HG03565 (cell line): ENCODE data around the gene RNPS1.
A peak's percentile ranks its signal among the peaks of the same experiment; 100 is the strongest.
"Not testable (repeated sequence)": the region's sequence is repeated elsewhere in the genome, so short reads cannot be mapped to it uniquely, and the experiment has no call there.

Source experiments
- ATAC-seq: cut with Tn5 transposase; IDR thresholded peaks from one replicate; pipeline ENCODE4 v1.9.1; 2021; ENCODE audit warnings: mild to moderate bottlenecking, moderate library complexity; ENCODE audit not compliant: unreplicated experiment

Gene RNPS1

DNA sequence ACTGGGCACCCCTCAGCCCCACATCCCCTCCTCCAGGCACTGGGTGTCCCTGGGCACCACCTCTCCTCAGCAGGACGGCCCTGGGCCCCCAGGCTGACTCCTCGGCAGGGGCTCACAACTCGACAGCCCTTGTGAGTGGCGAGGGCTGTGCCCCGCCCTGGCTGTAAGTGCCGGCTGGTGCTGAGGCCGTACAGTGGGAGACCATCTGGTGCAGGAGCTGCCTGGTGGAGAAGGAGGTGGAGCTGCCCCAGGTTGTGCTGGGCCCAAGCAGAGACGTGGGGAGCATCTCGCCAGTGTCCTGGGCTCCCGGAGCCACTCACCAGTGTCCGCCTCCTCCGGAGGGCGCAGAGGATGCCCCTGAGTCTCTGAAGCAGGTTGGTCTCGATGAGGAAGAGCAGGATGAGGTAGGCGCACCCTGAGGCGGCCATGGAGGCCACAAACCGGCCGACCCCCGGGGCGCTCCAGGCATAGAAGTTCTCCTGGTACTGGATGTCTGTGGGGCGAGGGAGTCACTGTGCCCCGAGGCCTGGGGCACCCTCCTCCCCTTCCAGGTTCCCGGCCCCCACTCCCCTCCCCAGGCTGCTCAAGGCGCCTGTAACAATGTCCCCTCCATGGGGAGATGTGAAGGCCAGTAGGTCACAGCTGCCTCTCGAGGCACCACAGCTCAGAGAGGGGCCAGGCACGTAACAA, 15.1 kb upstream of the RNPS1 start:
- no peak for ATAC-seq

DNA sequence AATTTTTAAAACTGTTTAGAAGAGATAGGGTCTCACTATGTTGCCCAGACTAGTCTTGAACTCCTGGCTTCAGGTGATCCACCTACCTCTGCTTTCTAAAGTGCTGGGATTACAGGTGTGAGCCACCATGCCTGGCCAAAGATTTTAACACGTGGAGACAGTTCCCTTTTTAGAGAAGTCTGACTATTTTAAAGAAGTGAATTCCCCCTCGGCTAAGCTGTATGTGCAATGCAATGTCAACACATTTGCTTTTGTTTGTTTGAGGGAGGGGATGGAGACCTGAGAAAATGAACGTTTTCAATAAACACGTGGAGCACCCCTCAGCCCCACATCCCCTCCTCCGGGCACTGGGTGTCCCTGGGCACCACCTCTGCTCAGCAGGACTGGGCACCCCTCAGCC, 14.3 kb upstream of the RNPS1 start:
- no peak for ATAC-seq

DNA sequence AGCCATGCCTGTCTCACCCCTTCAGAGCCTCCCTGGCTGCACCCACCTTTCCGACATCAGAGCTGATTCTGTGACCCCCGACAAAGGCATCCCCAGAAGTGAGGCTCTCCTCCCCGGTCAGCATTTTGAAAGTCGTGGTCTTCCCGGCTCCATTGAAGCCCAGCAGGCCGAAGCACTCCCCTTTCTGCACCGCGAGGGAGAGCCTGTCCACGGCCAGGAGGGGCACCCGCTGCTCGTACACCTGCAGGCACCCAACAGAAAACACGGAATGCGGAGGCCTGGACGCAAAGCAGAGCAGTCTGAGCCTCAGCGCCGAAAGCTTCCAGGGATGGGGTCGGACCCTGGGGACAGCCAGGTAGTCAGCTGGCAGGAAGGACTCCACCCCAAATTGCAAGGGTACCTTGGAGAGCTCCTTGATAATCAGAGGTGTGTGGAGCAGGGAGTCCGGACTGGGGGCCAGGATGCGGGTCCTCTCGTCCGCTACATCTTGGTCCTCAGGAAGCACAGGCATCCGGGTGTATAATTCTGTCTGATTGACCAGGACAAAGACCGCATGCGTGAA, 13.1 kb upstream of the RNPS1 start:
- ATAC-seq: no peak

DNA sequence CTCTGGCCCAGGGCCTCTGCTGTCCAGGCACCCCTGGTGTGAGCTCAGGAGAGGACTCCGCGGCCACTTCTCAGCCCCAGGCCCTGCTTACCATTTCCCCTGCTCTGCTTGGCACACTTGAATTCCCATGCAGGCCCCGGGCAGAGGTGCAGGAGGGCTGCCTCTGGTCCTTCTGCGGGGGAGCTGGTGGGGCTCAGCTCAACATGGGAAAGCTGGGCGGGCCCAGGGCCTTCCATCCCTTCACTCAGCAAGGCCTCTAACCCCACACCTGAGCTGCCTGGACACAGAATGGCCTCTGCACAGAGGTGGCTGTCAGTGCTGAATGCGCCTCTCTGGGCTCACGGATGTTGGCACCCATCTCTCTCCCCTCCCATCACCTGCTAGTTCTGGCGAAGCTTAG, 12.5 kb upstream of the RNPS1 start:
- no peak for ATAC-seq

DNA sequence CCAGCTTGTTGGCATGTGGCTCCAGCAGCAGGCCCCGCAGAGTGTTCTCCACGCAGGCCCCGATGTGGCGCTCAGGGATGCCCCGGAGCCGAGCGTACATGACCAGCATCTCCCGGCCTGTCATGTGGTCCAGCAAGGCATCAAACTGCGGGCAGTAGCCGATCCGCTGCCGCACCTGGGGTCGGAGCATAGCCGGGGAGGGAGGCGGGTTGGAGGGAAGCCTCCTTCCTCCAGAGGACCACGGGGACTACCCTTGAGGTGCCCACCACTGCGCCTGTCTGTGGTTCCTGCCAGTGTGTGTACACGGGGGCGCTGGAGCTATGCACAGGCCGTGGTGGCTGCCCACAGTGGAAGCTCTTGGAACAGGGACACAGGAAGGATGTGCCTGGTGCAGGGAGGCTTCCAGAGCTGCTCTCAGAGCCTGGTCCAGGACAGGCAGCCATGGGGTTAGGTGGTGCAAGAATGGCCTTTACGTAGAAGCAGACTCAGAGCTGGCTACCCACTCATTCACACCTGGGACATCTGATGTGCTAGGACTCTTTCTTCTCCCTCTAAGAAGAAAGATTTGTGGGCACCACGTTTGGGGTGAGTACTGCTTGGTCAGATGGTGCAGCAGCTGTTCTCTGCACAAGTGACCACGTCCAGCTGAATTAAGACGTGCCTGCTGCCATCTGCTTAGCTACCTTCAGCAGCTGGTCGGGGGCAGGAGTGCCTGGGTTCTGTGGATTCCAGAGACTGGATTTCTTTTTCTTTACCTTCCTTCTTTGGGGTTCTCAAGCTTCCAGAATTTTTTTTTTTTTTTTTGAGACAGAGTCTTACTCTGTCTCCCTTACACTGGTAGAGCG, 11.3 kb upstream of the RNPS1 start:
- ATAC-seq: no peak

DNA sequence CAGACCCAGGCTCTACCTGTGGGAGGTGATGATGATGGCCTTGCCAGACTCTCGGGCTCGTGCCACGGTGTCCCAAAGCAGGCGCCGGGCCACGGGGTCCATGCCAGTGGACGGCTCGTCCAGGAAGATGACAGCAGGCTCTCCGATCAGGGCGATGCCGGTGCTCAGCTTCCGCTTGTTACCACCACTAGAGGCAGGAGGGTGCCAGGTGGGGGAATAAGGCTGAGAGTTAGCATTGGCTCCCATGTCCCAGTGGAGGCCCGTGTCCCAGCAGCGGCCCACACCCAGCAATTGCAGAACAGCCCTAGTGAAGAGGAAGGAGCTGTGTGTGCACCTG, 10.3 kb upstream of the RNPS1 start:
- ATAC-seq: no peak

DNA sequence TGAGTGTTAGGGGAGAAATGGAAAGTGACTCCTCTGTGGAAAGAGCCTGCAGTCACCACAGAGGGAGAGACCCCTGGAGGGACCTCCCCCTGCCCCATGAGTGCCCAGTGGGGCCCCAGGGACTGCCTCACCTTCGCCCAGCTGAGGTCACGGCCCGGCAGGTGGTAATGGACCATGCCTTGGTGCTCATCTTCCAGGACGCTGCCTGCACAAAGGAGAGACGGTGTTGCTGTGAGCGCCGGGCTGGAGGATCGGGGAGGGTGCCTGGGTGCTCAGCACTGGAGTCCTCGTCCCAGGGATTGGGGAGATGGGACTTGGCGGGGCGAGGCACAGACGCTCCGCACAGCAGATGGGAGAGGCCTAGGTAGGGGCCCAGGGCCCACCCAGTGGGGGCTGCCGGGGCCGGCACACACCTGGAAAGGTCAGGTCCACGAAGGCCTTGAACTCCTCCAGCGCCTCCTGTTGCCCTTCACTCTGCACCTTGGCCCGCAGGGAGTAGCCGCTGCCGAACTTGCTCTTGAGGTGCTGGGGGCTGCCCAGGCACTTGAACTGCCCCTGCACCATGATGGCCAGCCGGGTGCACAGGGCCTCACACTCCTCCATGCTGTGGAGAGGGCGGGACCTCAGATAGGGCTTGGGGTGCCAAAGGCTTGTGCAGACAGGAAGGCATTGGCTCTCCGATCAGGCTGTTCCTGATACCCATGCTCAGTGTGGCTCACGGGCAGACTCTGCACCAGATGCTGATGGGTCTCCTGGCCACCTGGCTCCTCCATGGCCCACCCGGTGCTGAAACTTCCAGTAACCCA, 9.7 kb upstream of the RNPS1 start:
- ATAC-seq: no peak

DNA sequence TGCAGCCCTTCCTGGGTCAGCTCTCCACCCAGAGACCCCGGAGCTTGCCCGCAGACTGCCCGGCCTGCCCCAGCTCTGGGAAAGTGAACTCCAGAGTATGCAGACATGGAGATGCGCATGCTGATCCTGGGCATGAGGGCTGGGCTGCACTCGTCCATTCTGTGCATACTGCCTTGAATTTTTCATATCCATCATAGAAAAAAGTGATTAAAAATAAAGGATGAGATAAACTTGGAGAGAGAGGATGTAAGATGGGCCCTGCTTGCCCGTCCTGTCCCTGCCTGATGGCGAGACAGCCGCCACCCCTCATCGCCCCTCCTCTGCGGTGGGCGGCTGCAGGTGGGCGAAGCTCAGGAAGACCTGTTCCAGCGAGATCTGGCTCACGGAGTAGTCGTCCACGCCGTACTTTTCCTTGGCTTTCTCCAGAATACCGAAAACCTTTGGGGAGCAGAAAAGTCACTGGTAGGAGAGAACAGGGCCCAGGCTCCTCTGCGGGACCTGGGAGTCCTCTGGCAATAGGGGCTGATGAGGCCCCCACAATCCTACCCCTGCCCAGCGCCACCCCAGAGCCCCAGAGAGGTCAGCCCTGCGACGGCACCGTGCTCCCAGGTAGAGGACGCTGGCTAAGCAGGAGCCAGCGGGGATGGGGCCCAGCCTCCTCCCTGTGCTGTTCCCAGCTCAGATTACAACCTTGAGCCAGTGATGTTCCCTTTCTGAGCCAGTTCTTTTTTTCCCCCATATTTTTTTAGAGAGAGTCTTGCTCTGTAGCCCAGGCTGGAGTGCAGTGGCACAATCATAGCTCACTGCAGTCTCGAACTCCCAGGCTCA, 8.7 kb upstream of the RNPS1 start:
- no peak for ATAC-seq

DNA sequence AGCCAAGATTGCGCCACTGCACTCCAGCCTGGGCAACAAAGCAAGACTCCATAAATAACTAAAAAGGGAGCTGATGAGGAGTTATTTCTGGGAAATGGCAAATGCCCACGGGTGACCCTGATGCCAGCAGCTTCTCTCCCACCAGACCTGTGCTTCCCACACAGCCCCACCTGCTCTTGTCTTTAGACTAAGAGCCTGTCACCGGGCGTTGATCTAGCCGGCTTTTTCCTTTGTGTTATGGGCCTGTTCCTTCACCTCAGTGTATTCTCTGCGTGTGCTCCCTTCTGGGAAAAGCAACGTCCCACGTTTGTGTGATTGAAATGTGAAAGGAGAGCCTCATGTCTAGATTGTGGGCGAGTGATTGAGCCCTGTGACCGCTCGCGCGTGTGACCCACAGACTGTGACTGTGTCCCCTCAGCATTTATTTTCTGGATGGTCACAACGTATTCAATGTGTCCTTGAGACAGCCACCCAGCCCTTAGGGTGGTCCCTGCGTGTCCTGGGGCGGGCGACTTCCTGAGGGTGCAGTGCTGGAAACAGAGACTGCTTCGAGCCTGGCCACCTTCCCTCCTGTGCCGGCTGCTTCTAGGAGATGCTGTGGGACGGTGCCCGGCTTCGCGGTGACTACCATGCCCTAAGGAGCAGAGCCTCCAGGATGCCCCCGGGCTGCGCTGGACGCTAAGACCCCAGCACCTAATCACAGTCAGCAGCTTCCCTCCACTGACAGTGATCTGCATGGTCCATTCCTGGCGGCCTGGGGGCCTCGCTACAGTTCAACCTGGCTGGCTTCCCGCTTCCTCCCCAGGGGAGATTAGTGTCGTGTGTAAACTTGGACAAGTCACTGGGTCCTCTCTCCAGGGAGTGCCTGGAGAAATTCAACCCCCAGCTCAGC, 7.8 kb upstream of the RNPS1 start:
- no peak for ATAC-seq

DNA sequence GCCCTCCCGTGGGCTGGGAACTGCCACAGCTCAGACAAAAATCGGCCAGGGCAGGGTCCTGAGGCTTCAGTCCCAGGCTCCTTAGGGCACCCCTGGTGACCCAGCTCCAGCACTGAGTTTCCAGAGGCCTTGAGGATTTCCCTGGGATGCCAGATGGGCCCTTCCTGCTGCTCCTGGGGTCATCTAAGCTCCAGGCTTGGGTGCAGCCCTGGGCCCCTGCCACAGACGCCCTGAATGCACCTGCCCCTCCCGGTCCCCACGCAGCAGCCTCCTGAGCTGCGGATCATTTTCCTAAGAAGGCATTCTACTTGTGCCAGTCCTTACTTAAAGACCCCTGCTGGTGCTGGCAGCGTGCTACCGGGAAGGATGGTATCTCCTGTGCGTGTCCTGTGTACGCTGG, 6.0 kb upstream of the RNPS1 start:
- ATAC-seq: no peak

DNA sequence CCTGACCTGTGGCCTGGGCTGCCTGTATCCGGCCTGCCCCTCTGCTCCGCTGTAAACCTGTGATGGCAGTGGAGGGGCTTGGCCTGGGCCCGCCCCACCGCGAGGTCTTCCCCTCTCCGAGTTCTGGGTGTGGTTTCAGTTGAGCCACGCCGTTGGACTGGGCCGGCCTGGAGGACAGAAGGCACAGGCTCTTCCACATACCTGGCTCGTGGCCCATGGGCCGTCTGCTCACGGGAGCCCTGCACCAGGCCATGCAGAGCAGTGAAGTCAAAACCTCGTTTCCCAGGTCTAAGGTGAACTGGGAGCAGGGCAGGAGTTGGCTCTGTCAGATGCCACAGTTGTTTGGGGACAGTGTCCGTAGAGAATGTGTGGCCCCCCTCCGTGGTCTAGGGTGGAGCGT, 5.6 kb upstream of the RNPS1 start:
- no peak for ATAC-seq

DNA sequence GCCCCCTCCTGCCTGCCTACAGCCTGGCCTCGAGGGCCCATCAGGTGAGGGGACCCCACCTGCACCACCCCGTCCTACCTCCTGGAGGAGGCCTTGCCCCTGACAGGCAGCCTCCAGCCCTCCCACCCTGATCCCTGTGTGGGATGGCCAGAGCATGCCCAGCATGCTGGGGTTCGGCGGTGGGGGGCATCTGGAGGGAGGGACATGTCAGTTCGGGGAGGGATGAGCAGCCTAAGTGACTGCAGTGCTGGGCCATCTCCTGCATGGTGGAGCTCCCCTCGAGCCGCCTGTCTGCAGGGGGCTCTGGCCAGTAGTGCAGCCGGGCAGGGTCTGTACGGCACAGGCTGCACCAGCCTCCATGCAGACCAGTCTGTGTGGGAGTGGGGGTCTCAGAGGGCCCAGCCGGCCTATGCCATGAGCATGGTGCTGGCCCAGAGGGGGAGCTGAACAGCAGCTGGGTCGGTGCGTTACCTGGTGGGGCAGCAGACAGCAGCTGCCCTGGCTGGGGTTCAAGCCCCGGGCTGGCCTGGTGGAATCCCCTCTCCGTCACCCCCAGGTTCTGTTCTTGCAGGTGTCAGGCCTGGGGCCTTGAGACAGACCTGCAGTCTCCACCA, 4.0 kb upstream of the RNPS1 start:
- no peak for ATAC-seq

DNA sequence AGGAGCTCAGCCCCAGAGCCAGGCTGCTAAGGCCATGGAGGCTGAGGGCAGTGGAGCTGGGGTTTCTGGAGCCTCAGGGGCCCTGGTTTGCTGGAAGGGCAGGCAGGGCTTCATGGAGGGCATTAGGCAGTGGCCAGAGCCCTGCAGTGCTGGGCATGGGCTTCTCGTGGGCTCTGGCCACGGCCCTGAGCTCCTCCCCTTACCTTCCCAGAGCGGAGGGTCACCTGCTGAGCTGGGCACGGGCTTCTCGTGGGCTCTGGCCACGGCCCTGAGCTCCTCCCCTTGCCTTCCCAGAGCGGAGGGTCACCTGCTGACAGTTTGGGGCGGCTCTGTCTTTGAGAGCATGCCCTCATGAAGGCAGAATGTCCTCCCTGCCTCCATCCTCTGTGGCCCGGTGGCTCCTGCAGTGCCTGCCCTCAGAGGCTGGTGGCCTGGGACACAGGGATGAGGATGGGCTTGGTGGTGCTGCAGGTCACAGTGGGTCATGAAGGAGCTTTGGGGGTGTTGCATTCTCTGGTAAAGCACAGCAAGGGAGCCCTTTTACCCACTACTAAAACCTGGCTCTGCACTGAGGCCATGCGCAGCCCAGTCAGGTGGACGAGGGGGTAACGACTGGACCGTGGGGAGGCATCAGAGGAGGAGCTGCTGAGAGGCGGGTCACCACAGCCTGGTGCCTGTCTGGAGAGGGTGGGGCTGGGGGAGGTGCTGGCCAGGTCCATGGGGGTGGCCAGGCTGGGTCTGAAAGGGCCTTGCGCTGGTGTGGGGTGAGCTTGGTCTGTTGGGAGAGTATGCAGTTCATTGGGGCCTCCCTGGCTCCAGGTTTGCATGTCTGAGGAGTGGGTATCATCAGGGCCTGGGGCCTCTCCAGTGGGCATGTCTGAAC, 2.9 kb upstream of the RNPS1 start:
- ATAC-seq: no peak

DNA sequence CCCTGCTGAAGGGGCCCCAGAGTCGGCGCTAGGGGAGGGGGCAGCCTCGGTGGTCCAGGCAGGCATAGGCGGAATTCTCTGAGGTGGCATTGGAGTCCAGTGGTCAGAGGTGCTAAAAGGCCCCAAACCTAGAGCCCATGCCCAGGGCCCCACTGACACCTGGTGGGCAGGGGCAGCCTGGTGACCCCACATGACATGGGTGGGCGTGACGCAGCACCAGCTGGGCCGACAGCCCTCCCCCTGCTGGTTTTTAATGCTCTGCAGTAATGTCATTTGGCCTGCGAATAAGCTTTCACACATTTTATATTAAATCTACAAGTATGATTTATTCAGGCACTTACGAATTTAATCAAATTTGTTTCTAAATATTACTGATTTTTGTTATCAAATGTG, 2.1 kb upstream of the RNPS1 start:
- ATAC-seq: no peak

DNA sequence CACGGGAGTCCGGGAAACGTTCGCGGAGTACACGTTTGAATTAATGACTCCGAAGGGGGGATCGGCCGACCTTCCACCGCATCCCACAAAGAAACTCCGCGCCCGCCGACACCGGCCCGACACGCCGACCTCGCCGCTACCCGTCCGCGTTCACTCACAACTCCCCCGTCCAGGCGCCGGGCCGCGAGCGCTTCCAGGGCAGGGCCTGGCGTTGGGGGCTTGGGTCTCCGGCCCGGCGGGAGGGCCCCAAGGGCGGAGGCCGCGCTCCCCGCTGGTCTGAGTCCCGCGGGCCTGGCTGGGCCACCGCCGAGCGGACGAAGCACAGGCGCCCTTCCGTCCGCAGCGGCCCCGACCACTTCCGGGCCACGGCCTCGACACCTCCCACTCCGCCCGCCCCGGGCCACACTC, 417 bp downstream of the RNPS1 start:
- peak; percentile 53 for ATAC-seq

DNA sequence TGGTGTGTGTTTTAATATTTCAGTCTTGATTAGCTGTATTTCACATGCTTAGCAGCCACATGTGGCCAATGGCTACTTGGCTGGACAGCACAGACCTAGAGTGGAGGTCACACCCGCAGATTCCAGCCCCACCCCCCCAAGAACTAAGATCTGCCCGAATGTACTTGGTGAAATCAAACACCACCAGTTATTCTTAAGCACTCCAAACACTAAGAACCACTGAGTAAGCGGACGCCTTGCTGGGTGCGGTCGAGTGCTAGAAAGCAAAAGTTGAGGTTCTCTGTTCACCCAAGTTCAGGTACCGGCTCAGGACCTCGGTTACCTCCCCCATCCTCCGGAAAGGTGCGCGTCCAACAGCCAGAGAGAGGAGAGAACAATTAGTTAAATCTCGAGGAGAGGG, 1.0 kb downstream of the RNPS1 start:
- not testable (repeated sequence) for ATAC-seq

DNA sequence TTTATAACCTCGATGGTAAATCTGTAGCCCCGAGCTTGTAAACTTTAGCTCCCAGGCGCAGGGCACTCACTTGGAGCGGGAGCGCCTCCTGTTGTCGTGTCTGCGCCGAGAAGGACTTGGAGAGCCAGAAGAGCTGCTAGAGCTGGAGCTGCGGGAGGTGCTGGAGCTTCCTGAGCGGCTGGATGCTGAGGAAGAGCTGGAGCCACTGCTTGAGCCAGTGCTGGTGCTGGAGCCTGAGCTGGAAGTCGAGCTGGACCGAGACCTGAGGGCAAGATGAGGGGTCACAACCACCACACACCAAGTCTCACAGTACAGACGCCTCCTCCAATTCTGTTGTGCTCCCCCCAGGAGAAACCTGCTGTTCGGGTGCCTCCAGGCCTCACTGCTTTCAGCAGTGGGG, 4.9 kb downstream of the RNPS1 start:
- not testable (repeated sequence) for ATAC-seq

DNA sequence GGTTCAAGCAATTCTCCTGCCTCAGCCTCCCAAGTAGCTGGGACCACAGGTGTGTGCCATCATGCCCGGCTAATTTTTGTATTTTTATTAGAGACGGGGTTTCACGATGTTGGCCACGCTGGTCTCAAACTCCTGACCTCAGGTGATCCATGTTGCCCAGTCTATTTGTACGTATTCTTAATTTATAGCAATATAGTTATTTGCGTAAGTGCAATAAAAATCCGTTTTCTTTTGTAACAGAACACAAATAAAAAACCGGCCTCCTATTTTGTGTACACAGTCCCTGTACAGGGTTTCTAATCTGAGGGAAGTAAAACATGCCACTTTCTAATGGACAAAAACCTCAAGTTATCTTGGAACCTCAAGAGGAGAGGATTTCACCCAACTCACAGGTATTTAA, 7.7 kb downstream of the RNPS1 start:
- no peak for ATAC-seq
